ENCODE results near the gene SLF2. TPM values are rescaled to one million over a fixed set of nuclear protein-coding genes. Genes with fewer than 3 reads are reported as not detected.

Gene SLF2
- total RNA-seq, 2 donors from 2014 or later = 16.8 to 19.3 TPM

GRCh38 chr10:100962351-100963080, 49.8 kb downstream of the SLF2 start:
- Mint-ChIP-seq H3K27me3 (no peaks in the 10 kb centered on the region), H3K27ac (no peak overlapping the region), H3K4me3 (no peak overlapping the region), H3K36me3 (ENCODE audit: low read depth) (peaks cover 9% of the 10 kb centered on the region), H3K4me1 (no peaks in the 10 kb centered on the region)
- no peaks in the 10 kb centered on the region for H3K9me3 ChIP-seq (ENCODE audit: control insufficient read depth, low read length, poor library complexity, severe bottlenecking)
- DNase-seq (no peak), ATAC-seq (no peak)

GRCh38 chr10:100963826-100964225, 51.1 kb downstream of the SLF2 start:
- Mint-ChIP-seq H3K4me1 (peaks cover 5% of the 10 kb centered on the region), H3K4me3 (no peak overlapping the region), H3K36me3 (ENCODE audit: low read depth) (peaks cover 7% of the 10 kb centered on the region), H3K27me3 (no peaks in the 10 kb centered on the region), H3K27ac (no peak overlapping the region)
- no peaks in the 10 kb centered on the region for H3K9me3 ChIP-seq (ENCODE audit: control insufficient read depth, low read length, poor library complexity, severe bottlenecking)
- DNase-seq (no peak), ATAC-seq (no peak)

GRCh38 chr10:100965820-100966219, 53.1 kb downstream of the SLF2 start:
- no peaks in the 10 kb centered on the region for H3K36me3 Mint-ChIP-seq (ENCODE audit: low read depth)
- H3K9me3 ChIP-seq (ENCODE audit: control insufficient read depth, low read length, poor library complexity, severe bottlenecking) = no peaks in the 10 kb centered on the region
- H3K4me3 Mint-ChIP-seq = no peak overlapping the region
- ATAC-seq = no peak
- H3K4me1 Mint-ChIP-seq = peaks cover 11% of the 10 kb centered on the region
- DNase-seq = no peak
- no peaks in the 10 kb centered on the region for H3K27me3 Mint-ChIP-seq
- no peak overlapping the region for H3K27ac Mint-ChIP-seq

- Mint-ChIP-seq H3K27me3 (no peaks in the 10 kb centered on the region), H3K4me3 (no peak overlapping the region), H3K4me1 (peaks cover 14% of the 10 kb centered on the region), H3K36me3 (ENCODE audit: low read depth) (no peaks in the 10 kb centered on the region), H3K27ac (no peak overlapping the region)
- no peak for DNase-seq
- no peak for ATAC-seq
- H3K9me3 ChIP-seq (ENCODE audit: control insufficient read depth, low read length, poor library complexity, severe bottlenecking) = no peaks in the 10 kb centered on the region
Observed at GRCh38 chr10:100966887-100967286, 54.1 kb downstream of the SLF2 start.

GRCh38 chr10:100967332-100967731, 54.6 kb downstream of the SLF2 start:
- H3K4me3 Mint-ChIP-seq = no peak overlapping the region
- DNase-seq (no peak), ATAC-seq (no peak)
- H3K9me3 ChIP-seq (ENCODE audit: control insufficient read depth, low read length, poor library complexity, severe bottlenecking) = no peaks in the 10 kb centered on the region
- H3K27me3 Mint-ChIP-seq = no peaks in the 10 kb centered on the region
- no peaks in the 10 kb centered on the region for H3K36me3 Mint-ChIP-seq (ENCODE audit: low read depth)
- H3K4me1 Mint-ChIP-seq = peaks cover 14% of the 10 kb centered on the region
- H3K27ac Mint-ChIP-seq = no peak overlapping the region

- Mint-ChIP-seq H3K4me1 (peaks cover 14% of the 10 kb centered on the region), H3K36me3 (ENCODE audit: low read depth) (no peaks in the 10 kb centered on the region), H3K27me3 (no peaks in the 10 kb centered on the region), H3K27ac (no peak overlapping the region), H3K4me3 (peak overlapping the region; percentile 81)
- no peaks in the 10 kb centered on the region for H3K9me3 ChIP-seq (ENCODE audit: control insufficient read depth, low read length, poor library complexity, severe bottlenecking)
- ATAC-seq = no peak
- no peak for DNase-seq
Observed at GRCh38 chr10:100968062-100968736, 55.4 kb downstream of the SLF2 start.

- DNase-seq (no peak), ATAC-seq (no peak)
- no peaks in the 10 kb centered on the region for H3K9me3 ChIP-seq (ENCODE audit: control insufficient read depth, low read length, poor library complexity, severe bottlenecking)
- H3K27me3 Mint-ChIP-seq = no peaks in the 10 kb centered on the region
- no peaks in the 10 kb centered on the region for H3K36me3 Mint-ChIP-seq (ENCODE audit: low read depth)
- no peak overlapping the region for H3K27ac Mint-ChIP-seq
- H3K4me1 Mint-ChIP-seq = peaks cover 14% of the 10 kb centered on the region
- peak overlapping the region; percentile 80 for H3K4me3 Mint-ChIP-seq
Observed at GRCh38 chr10:100968863-100969186, 56.1 kb downstream of the SLF2 start.

GRCh38 chr10:100969187-100970075, 56.7 kb downstream of the SLF2 start, which contains the start of gene SEMA4G:
Gene SEMA4G (plus strand): TSS chr10:100969504. CDS start chr10:100972913, 3,409 bp downstream.
- ATAC-seq (peak; percentile 72), DNase-seq (peak; percentile 26 to 35 (median 30))
- Mint-ChIP-seq H3K27me3 (no peaks in the 10 kb centered on the region), H3K27ac (peak within 1 kb of the TSS; percentile 24), H3K4me1 (peaks cover 14% of the 10 kb centered on the region), H3K36me3 (ENCODE audit: low read depth) (no peaks in the 10 kb centered on the region), H3K4me3 (peak within 1 kb of the TSS; percentile 81)
- no peaks in the 10 kb centered on the region for H3K9me3 ChIP-seq (ENCODE audit: control insufficient read depth, low read length, poor library complexity, severe bottlenecking)

GRCh38 chr10:100970076-100970913, 57.5 kb downstream of the SLF2 start:
- DNase-seq = peak in 2 of 3 donors; percentile 29 to 33
- H3K27ac Mint-ChIP-seq = peak overlapping the region; percentile 24
- peak; percentile 76 for ATAC-seq
- peak overlapping the region; percentile 80 for H3K4me3 Mint-ChIP-seq
- H3K9me3 ChIP-seq (ENCODE audit: control insufficient read depth, low read length, poor library complexity, severe bottlenecking) = no peaks in the 10 kb centered on the region
- no peaks in the 10 kb centered on the region for H3K36me3 Mint-ChIP-seq (ENCODE audit: low read depth)
- H3K4me1 Mint-ChIP-seq = peaks cover 14% of the 10 kb centered on the region
- no peaks in the 10 kb centered on the region for H3K27me3 Mint-ChIP-seq

GRCh38 chr10:100970914-100971811, 58.4 kb downstream of the SLF2 start:
- Mint-ChIP-seq H3K4me3 (peak overlapping the region; percentile 80), H3K27ac (no peak overlapping the region), H3K27me3 (no peaks in the 10 kb centered on the region), H3K36me3 (ENCODE audit: low read depth) (no peaks in the 10 kb centered on the region), H3K4me1 (peaks cover 14% of the 10 kb centered on the region)
- ATAC-seq (no peak), DNase-seq (no peak)
- no peaks in the 10 kb centered on the region for H3K9me3 ChIP-seq (ENCODE audit: control insufficient read depth, low read length, poor library complexity, severe bottlenecking)

GRCh38 chr10:100972115-100972903, 59.5 kb downstream of the SLF2 start:
- no peak overlapping the region for H3K4me3 Mint-ChIP-seq
- no peaks in the 10 kb centered on the region for H3K9me3 ChIP-seq (ENCODE audit: control insufficient read depth, low read length, poor library complexity, severe bottlenecking)
- ATAC-seq = no peak
- H3K36me3 Mint-ChIP-seq (ENCODE audit: low read depth) = no peaks in the 10 kb centered on the region
- no peak overlapping the region for H3K27ac Mint-ChIP-seq
- DNase-seq = no peak
- H3K27me3 Mint-ChIP-seq = no peaks in the 10 kb centered on the region
- peaks cover 19% of the 10 kb centered on the region for H3K4me1 Mint-ChIP-seq
